Prostate gland (tissue), 2 donors: ENCODE measurements around the gene FMN1. TPM values are rescaled to one million over a fixed set of nuclear protein-coding genes. Genes with fewer than 3 reads are reported as not detected.
A peak's percentile ranks its signal among the peaks of the same experiment; 100 is the strongest.

ENCODE experiments used
- DNase-seq: peaks from one replicate; pipeline ENCODE4 v3.0.0-alpha.2; 2019; ENCODE audit warnings: low spot score
- H3K27ac ChIP-seq, 2 donors: fragments of 200-600 bp; sonication (generic); 2 replicates each; pipeline ENCODE4 v1.5.1; 2017 to 2019
- H3K27me3 ChIP-seq: fragments of 200-600 bp; sonication (generic); replicated peaks from 2 replicates; pipeline ENCODE4 v1.5.1; 2019; ENCODE audit not compliant: insufficient read depth
- H3K36me3 ChIP-seq, 2 donors: fragments of 200-600 bp; sonication (generic); 1 replicate in 1 of 2; 2 replicates in 1 of 2; pipeline versions ENCODE4 v1.5.1 to v1.8.1; 2017 to 2019
- H3K4me1 ChIP-seq: fragments of 200-600 bp; sonication (generic); replicated peaks from 2 replicates; pipeline ENCODE4 v1.5.1; 2019
- H3K4me3 ChIP-seq, 2 donors: fragments of 200-600 bp; sonication (generic); 2 replicates each; pipeline ENCODE4 v1.5.1; 2017 to 2019
- H3K9me3 ChIP-seq: fragments of 200-600 bp; sonication (generic); 2 replicates; pipeline ENCODE4 v1.5.1; 2017
- CTCF ChIP-seq, 4 experiments: fragments of 200-600 bp in 2 of 4; fragments of 450-650 bp in 2 of 4; sonication (generic) in 2 of 4; IDR thresholded peaks; 1 replicate in 3 of 4; 2 replicates in 1 of 4; pipeline ENCODE4 v1.5.1; 2016 to 2019; ENCODE audit warnings: antibody characterized with exemption in 4 of 4, mild to moderate bottlenecking in 2 of 4, moderate library complexity in 2 of 4
- POLR2A ChIP-seq: fragments of 450-650 bp; IDR thresholded peaks from one replicate; pipeline ENCODE4 v1.6.1; 2016; ENCODE audit warnings: antibody characterized with exemption, mild to moderate bottlenecking
- POLR2AphosphoS5 ChIP-seq: sonication (generic); formaldehyde crosslinking; IDR thresholded peaks from one replicate; pipeline ENCODE4 v1.6.1; 2017; ENCODE audit warnings: antibody characterized with exemption
- WGBS: methylation state at CpG from one replicate; pipeline ENCODE4 v1.1.5; 2018; 5-methylcytosine and 5-hydroxymethylcytosine counted together
- intact Hi-C: fragments of 100-400 bp; cut with DNase I; formaldehyde crosslinking; loops from one replicate; pipeline ENCODE4 v1.14.2; 2022
- total RNA-seq, 2 donors: library from RNA; depleted of rRNA; stranded (reverse); fragments of >200 nt; gene quantifications; one replicate each; pipeline ENCODE4 v1.1.0, GENCODE V29; 2016

FMN1 gene, protein sequence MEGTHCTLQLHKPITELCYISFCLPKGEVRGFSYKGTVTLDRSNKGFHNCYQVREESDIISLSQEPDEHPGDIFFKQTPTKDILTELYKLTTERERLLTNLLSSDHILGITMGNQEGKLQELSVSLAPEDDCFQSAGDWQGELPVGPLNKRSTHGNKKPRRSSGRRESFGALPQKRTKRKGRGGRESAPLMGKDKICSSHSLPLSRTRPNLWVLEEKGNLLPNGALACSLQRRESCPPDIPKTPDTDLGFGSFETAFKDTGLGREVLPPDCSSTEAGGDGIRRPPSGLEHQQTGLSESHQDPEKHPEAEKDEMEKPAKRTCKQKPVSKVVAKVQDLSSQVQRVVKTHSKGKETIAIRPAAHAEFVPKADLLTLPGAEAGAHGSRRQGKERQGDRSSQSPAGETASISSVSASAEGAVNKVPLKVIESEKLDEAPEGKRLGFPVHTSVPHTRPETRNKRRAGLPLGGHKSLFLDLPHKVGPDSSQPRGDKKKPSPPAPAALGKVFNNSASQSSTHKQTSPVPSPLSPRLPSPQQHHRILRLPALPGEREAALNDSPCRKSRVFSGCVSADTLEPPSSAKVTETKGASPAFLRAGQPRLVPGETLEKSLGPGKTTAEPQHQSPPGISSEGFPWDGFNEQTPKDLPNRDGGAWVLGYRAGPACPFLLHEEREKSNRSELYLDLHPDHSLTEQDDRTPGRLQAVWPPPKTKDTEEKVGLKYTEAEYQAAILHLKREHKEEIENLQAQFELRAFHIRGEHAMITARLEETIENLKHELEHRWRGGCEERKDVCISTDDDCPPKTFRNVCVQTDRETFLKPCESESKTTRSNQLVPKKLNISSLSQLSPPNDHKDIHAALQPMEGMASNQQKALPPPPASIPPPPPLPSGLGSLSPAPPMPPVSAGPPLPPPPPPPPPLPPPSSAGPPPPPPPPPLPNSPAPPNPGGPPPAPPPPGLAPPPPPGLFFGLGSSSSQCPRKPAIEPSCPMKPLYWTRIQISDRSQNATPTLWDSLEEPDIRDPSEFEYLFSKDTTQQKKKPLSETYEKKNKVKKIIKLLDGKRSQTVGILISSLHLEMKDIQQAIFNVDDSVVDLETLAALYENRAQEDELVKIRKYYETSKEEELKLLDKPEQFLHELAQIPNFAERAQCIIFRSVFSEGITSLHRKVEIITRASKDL (N-terminal part only)
- total RNA-seq: 10 to 100 TPM in 1 of 2 donors, 1 to 10 TPM in 1; 7.1 to 32.5 TPM

- 13% methylated on average over 38 of the region's 46 CpGs for WGBS
- TF ChIP-seq POLR2AphosphoS5: peak; percentile 68
- no peak for TF ChIP-seq CTCF (IDR thresholded peaks at IDR 0.05)
- TF ChIP-seq POLR2A: peak; percentile 54
- peaks cover 3% of the 10 kb centered on the region for H3K27me3 ChIP-seq
- DNase-seq: peak; percentile 88
- no peak within 1 kb of the TSS for H3K27ac ChIP-seq
- peak within 1 kb of the TSS; percentile 26 to 27 for H3K4me3 ChIP-seq
- intact Hi-C loops: no loop called here
- H3K4me1 ChIP-seq: no peaks in the 10 kb centered on the region
- no peaks in the 10 kb centered on the region for H3K36me3 ChIP-seq
- H3K9me3 ChIP-seq: no peaks in the 10 kb centered on the region
These were observed at the start of gene FMN1 for GRCh38 chr15:33194704-33195670. FMN1 (minus strand) TSS chr15:33194714; CDS start chr15:33154914, 39,800 bp downstream.

GRCh38 chr15:33243869-33244268 lies 49.4 kb upstream of the FMN1 start:
- WGBS: 91% methylated on average over 1 of the region's 1 CpG
- Histone ChIP-seq H3K4me3 (no peak overlapping the region), H3K4me1 (no peaks in the 10 kb centered on the region), H3K27ac (no peak overlapping the region), H3K9me3 (no peaks in the 10 kb centered on the region), H3K36me3 (no peaks in the 10 kb centered on the region), H3K27me3 (no peaks in the 10 kb centered on the region)
- intact Hi-C loops: no loop called here
- no peak for TF ChIP-seq POLR2A
- TF ChIP-seq POLR2AphosphoS5: no peak
- DNase-seq: no peak

GRCh38 chr15:33243393-33243792 lies 48.9 kb upstream of the FMN1 start:
- Histone ChIP-seq H3K4me1 (no peaks in the 10 kb centered on the region), H3K36me3 (no peaks in the 10 kb centered on the region), H3K9me3 (no peaks in the 10 kb centered on the region), H3K27me3 (no peaks in the 10 kb centered on the region), H3K4me3 (no peak overlapping the region), H3K27ac (no peak overlapping the region)
- TF ChIP-seq CTCF (IDR thresholded peaks at IDR 0.05): no peak
- no peak for TF ChIP-seq POLR2AphosphoS5
- no peak for TF ChIP-seq POLR2A
- no peak for DNase-seq
- WGBS: 100% methylated on average over 2 of the region's 2 CpGs
- intact Hi-C loops: no loop called here

DNA sequence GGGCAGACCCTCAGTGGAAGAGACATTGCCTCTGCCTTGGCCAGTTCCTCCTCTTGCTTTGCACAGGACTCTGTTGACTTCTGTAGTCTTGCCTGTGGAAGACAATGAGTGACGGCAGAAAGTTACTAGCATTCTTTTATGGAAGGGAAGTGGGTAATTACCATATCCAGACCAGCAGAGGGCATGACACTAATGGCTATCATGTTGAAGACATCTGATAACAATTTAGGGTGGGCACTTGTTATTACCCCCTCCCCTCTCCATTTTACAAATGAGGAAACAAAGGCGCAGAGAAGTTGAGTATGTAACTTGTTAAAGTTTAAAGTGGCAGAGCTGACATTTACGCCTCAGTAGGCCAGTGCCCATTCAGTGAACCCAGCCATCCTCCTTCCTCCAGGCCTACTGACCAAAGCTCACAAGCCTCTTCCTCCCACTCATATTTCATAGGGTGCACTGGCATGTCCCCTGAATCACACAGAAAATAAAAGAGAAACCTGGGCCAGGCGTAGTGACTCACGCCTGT lies 48.2 kb upstream of the FMN1 start:
- DNase-seq: no peak
- no peak for TF ChIP-seq POLR2A
- TF ChIP-seq CTCF (IDR thresholded peaks at IDR 0.05): peak in 1 of 4 experiments; percentile 12
- TF ChIP-seq POLR2AphosphoS5: no peak
- H3K36me3 ChIP-seq: no peaks in the 10 kb centered on the region
- H3K4me3 ChIP-seq: no peak overlapping the region
- H3K9me3 ChIP-seq: no peaks in the 10 kb centered on the region
- intact Hi-C loops: no loop called here
- no peaks in the 10 kb centered on the region for H3K27me3 ChIP-seq
- no peaks in the 10 kb centered on the region for H3K4me1 ChIP-seq
- WGBS: 76% methylated on average over 5 of the region's 5 CpGs
- H3K27ac ChIP-seq: no peak overlapping the region
